GM19324 (cell line): ENCODE data around the gene SLC29A1.

Experiments used
- ATAC-seq: cut with Tn5 transposase; IDR thresholded peaks from one replicate; pipeline ENCODE4 v1.9.1; 2021; ENCODE audit warnings: mild to moderate bottlenecking, moderate library complexity; ENCODE audit not compliant: unreplicated experiment, low FRiP score

SLC29A1 gene

DNA sequence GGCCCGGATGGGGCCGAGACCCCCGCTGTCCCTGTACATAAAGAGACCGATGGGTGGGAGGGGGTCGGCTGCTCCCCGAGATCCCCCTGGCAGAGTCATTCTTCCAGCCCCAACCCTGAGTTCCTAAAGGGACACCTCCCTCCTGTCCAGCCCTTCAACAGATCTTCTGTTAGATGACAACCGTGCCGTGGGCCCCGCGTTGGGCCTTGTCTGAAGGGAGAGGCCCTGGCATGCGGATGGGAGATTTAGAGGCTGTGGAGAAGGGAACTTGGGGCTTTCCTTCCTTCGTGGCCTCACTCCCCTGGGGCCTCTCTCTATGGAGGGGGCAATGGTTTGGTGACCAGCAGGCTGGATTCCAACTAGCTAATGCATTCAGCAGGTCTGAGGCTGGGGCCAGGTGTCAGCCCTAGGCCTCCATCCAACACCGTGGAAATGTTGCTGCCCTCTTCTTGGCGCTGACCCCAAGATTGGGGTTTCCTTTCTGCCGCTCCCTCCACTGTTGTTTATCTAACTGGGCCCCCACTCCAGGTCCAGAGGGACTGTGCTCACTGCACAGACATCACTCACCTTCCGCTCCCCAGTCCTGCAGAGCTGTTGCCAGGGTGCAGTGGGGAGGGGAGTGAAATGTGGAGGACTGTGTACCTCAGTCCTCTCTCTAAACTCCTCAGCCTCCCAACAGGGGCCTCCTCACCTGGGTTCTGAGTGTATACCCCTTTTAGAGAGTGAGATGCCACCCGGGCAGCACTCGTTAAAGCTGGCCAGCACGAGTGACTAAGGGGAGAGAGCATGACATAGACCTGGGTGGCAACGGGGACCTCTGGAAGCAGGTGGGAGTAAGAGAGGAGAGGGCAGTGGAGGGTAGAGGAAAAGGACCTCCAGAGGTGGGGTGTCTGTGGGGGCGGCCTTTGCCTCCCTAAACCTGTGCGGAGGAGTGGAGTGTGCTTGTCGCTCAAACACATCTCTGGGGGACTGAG is 53.6 kb downstream of the SLC29A1 start:
- no peak for ATAC-seq

DNA sequence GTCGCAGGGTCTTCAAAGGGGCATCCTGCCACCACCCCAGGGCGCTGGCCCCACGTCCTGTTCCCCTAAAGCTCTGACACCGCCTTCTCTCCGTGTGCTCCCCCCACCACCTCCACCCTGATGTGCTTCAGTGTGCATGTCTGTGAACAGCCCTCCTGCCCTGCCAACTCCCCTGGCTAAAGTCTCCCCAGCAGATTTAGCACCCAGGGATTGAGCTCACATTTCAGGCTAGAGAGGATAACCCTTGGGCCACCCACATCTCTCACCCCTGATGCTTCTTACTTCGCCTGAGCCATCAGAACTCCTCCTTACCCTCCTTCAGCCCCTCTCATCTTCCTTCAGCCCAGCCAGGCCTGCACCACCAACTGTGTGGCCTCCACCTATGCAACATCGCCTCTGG is 54.4 kb downstream of the SLC29A1 start:
- no peak for ATAC-seq

DNA sequence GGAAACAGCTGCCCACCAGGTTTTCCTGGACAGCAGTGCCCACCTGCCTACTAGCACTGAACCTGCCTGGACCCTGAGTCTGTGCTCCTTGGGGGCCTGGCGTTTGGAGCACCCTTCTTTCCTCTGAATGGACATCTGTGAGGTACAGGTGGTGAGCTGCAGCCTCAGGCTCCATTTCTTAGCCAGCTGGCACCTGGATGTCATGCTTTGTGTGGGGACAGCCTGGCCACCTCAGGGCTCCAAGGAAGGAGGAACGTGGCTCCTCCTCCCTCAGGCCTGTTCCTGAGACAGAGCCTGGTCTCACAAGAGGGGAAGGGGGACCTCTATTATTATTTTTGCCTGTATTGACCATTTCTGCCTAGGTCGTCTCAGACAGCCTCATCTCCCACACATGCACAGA is 54.9 kb downstream of the SLC29A1 start:
- ATAC-seq: no peak

DNA sequence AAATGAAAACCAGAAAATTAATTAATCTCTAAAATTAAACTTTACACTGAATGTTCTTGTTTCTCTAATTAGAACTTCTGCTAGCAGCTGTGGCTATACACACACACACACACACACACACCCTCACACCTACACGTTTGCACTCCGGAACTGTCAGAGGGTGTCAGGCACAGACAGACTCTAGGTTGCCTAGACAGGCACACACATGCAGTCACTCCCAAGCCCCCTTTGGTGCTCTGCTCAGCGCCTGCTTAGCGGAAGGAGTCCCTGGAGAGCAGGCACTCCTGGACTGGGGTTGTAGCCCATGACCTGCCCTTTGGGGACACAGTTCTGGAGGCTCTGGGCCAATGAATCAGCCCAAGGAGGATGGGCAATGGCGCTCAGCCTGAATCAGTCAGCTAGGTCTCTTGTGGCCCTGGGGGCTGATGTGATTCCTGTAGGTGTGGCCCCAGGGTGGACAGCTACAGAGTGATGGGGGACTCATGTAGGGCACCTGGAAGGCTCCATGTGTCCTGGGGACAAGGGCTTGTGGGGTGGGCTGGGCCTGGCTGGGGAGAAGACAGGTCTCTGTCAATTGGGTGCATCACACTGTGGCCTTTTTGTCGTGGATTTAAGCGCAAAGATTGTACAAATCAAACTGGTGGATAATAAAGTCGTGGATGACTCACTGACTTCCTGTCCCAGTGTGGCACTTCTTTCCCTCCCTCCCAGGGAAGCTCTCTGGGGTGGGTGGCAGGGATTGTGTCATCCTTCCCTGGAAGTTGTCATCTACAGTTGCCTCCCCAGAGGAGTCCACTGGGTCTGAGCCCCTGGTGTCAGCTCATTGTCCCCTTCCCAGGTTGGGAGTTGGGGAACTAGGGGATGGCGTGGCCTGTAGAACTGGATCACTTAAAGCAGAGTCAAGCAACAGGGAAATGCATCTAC is 55.6 kb downstream of the SLC29A1 start:
- no peak for ATAC-seq
